ENCODE measurements around the gene MICALL1.
"Not testable (repeated sequence)": the region's sequence is repeated elsewhere in the genome, so short reads cannot be mapped to it uniquely, and the experiment has no call there.

The MICALL1 gene

GRCh38 chr22:37926771-37927636 is 20.9 kb downstream of the MICALL1 start:
- FAIRE-seq (no peak), DNase-seq (ENCODE audit: low spot score) (no peak)

GRCh38 chr22:37927637-37927936 is 21.5 kb downstream of the MICALL1 start:
- DNase-seq (ENCODE audit: low spot score) (no peak), FAIRE-seq (no peak)

- FAIRE-seq: no peak
Observed at GRCh38 chr22:37929390-37929789, 23.3 kb downstream of the MICALL1 start.

GRCh38 chr22:37930270-37930951 is 24.3 kb downstream of the MICALL1 start:
- DNase-seq (ENCODE audit: low spot score): peak; percentile 30
- FAIRE-seq: no peak

More at GRCh38 chr22:37929390-37929789, 23.3 kb downstream of the MICALL1 start:
- DNase-seq (ENCODE audit: low spot score): no peak

GRCh38 chr22:37930952-37931440 is 24.9 kb downstream of the MICALL1 start:
- DNase-seq (ENCODE audit: low spot score) (no peak), FAIRE-seq (peak; percentile 59)

GRCh38 chr22:37931893-37932389 is 25.8 kb downstream of the MICALL1 start:
- DNase-seq (ENCODE audit: low spot score) (no peak), FAIRE-seq (peak; percentile 42)

GRCh38 chr22:37932401-37932800 is 26.3 kb downstream of the MICALL1 start:
- DNase-seq (ENCODE audit: low spot score) (no peak), FAIRE-seq (no peak)

GRCh38 chr22:37932821-37933578 is 26.9 kb downstream of the MICALL1 start:
- no peak for DNase-seq (ENCODE audit: low spot score)
- FAIRE-seq: no peak

GRCh38 chr22:37933711-37934376 is 27.7 kb downstream of the MICALL1 start:
- DNase-seq (ENCODE audit: low spot score) (peak; percentile 98), FAIRE-seq (peak; percentile 73)

GRCh38 chr22:37940698-37941376 is 34.7 kb downstream of the MICALL1 start:
- FAIRE-seq: no peak
- no peak for DNase-seq (ENCODE audit: low spot score)

- DNase-seq (ENCODE audit: low spot score) (no peak), FAIRE-seq (no peak)
Observed at GRCh38 chr22:37942133-37942532, 36.0 kb downstream of the MICALL1 start.

- FAIRE-seq (no peak), DNase-seq (ENCODE audit: low spot score) (no peak)
Observed at GRCh38 chr22:37943136-37943824, 37.2 kb downstream of the MICALL1 start.

- FAIRE-seq: no peak
- DNase-seq (ENCODE audit: low spot score): no peak
Observed at GRCh38 chr22:37943825-37944198, 37.7 kb downstream of the MICALL1 start.

GRCh38 chr22:37944423-37944822 is 38.3 kb downstream of the MICALL1 start:
- DNase-seq (ENCODE audit: low spot score); FAIRE-seq: not testable (repeated sequence)

- not testable (repeated sequence) for DNase-seq (ENCODE audit: low spot score)
- peak; percentile 72 for FAIRE-seq
Observed at GRCh38 chr22:37947142-37947795, 41.2 kb downstream of the MICALL1 start.

- DNase-seq (ENCODE audit: low spot score): peak; percentile 39
- FAIRE-seq: no peak
Observed at GRCh38 chr22:37951305-37951704, 45.2 kb downstream of the MICALL1 start.

GRCh38 chr22:37952629-37953028 is 46.5 kb downstream of the MICALL1 start:
- DNase-seq (ENCODE audit: low spot score); FAIRE-seq: not testable (repeated sequence)

GRCh38 chr22:37953062-37953436 is 47.0 kb downstream of the MICALL1 start:
- FAIRE-seq (no peak), DNase-seq (ENCODE audit: low spot score) (peak; percentile 27)

GRCh38 chr22:37953437-37954179 is 47.5 kb downstream of the MICALL1 start, which contains the start of the genes C22orf23 and POLR2F:
TSS of gene C22orf23 (minus strand) at chr22:37953601. CDS start at chr22:37953149, 452 bp downstream.
TSS of gene POLR2F (plus strand) at chr22:37953699. CDS start at chr22:37953788, 89 bp downstream.
- peak; percentile 98 for FAIRE-seq
- DNase-seq (ENCODE audit: low spot score): peak; percentile 100
